Airway epithelial cell (primary cell): ENCODE measurements around the gene LZTR1. TPM values are rescaled to one million over a fixed set of nuclear protein-coding genes. Genes with fewer than 3 reads are reported as not detected.

Experiments used
- total RNA-seq: library from RNA; depleted of rRNA; stranded (reverse); fragments of >200 nt; gene quantifications from 2 replicates; pipeline ENCODE4 v1.2.3, GENCODE V29; 2015

LZTR1 gene
- 19.7 and 22.5 TPM in 2 replicates for total RNA-seq

DNA sequence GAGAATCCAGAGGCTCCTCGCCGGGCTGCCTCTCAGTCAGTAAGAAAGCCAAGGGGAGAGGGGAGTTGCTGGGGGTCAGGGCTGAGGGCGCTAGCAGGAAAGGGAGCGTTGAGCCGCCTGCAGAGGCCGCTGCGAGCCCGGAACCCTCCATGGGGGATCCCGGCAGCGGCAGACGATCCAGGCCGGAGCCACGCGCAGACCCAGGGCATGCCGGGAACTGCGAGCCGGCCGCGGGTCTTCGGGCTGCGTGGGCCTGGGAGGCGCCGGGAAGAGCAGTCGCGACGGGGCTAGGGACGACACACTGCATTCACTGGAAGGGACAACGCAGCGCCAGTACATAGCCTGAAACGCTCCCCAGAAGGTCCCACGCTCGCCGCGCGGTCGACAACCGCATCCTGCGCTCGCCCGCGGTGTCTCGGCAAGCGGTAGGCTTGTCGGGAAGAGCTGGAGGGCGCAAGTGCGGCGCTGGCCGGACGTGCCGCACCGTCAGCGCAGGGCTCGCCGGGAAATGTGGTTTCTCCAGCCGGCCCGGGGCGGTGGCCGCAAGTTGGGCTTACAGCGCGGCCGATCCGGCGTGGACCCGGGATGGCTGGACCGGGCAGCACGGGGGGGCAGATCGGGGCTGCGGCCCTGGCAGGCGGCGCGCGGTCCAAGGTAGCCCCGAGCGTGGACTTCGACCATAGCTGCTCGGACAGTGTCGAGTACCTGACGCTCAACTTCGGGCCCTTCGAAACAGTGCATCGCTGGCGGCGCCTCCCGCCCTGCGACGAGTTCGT lies at the start of gene LZTR1:
LZTR1 (plus strand) TSS at position 511 of the 776 bp plus-strand sequence; CDS start at position 586, 75 bp downstream.

GRCh38 chr22:20966883-20967696 lies 15.0 kb upstream of the LZTR1 start, which contains the start of gene AIFM3:
Gene AIFM3, plus strand, starts transcription at chr22:20967255. Its CDS starts 690 bp downstream, at chr22:20967945.

GRCh38 chr22:21001601-21002325 lies 19.7 kb downstream of the LZTR1 start, which contains the start of gene THAP7:
Gene THAP7, minus strand, starts transcription at chr22:21002118. Its CDS starts 207 bp downstream, at chr22:21001911.

GRCh38 chr22:21014726-21015465 lies 32.8 kb downstream of the LZTR1 start, which contains the start of gene P2RX6:
Gene P2RX6, plus strand, starts transcription at chr22:21015165. Its CDS starts 10 bp downstream, at chr22:21015175.

GRCh38 chr22:21032037-21032867 lies 50.2 kb downstream of the LZTR1 start, which contains the start of gene SLC7A4:
Gene SLC7A4, minus strand, starts transcription at chr22:21032561. Its CDS starts 749 bp downstream, at chr22:21031812.

GRCh38 chr22:21045585-21046294 lies 63.6 kb downstream of the LZTR1 start, which contains the start of gene LRRC74B:
Gene LRRC74B, plus strand, starts transcription at chr22:21045946. Its CDS starts 41 bp downstream, at chr22:21045987.

Other genes starting within 250 kb of the LZTR1 start
- 0.14 TPM in 1 of 2 replicates, not detected in the other for gene SERPIND1, start 208.2 kb upstream of the LZTR1 start, total RNA-seq
- gene PI4KA, start 123.5 kb upstream of the LZTR1 start, total RNA-seq, result 18.5 and 30.6 TPM in 2 replicates
- 10.4 and 13.4 TPM in 2 replicates for gene SNAP29, start 123.3 kb upstream of the LZTR1 start, total RNA-seq
- gene CRKL, start 64.9 kb upstream of the LZTR1 start, total RNA-seq, result 54.1 and 62.4 TPM in 2 replicates
- 0.56 and 0.85 TPM in 2 replicates for gene AIFM3, start 15.0 kb upstream of the LZTR1 start, total RNA-seq
- 26.3 and 38.0 TPM in 2 replicates for gene THAP7, start 19.8 kb downstream of the LZTR1 start, total RNA-seq
- gene P2RX6, start 32.9 kb downstream of the LZTR1 start, total RNA-seq, result 0.21 and 0.28 TPM in 2 replicates
- 2.0 TPM in 2 replicates for gene SLC7A4, start 50.3 kb downstream of the LZTR1 start, total RNA-seq
- gene LRRC74B, start 63.6 kb downstream of the LZTR1 start, total RNA-seq, result not detected in 2 replicates